KOPT-K1 (cell line): ENCODE measurements around the gene CST9L.

Experiments used
- H3K27ac ChIP-seq: fragments of 200-600 bp; sonication (generic); 2 replicates; pipeline ENCODE4 v1.5.1; 2016; ENCODE audit warnings: antibody characterized with exemption, mild to moderate bottlenecking, low read depth, low read length; ENCODE audit not compliant: poor library complexity, severe bottlenecking
- H3K36me3 ChIP-seq: fragments of 200-600 bp; sonication (generic); 2 replicates; pipeline ENCODE4 v1.5.1; 2017; ENCODE audit warnings: antibody characterized with exemption, mild to moderate bottlenecking, low read length, moderate library complexity; ENCODE audit not compliant: insufficient read depth
- H3K9me3 ChIP-seq: fragments of 200-600 bp; sonication (generic); 2 replicates; pipeline ENCODE4 v1.5.1; 2017; ENCODE audit warnings: antibody characterized with exemption, low read length, mild to moderate bottlenecking; ENCODE audit not compliant: insufficient read depth, poor library complexity, severe bottlenecking

CST9L gene

DNA sequence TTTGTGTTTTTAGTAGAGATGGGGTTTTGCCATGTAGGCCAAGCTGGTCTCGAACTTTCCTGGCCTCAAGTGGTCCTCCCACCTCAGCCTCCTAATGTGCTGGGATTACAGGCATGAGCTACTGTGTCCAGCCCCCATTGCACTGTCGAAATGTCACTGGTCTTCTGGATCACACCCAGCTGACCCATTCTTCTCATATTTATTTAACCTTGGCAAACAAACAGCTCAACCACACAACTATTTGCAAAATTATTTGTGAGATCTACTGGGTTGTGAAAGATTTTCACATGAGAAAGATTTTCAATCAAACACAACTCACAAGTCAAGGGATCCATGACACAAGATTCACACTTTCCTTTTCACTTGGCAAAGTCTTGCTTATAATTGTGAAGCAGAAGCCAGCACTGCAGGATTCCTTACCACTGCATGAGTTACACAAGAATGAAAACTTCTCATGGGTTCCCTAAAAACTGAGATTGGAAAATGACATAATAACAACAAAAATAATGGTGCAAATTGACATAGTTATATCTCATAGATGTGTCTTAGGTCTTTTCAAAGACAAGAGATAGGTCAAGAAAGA, 2.0 kb upstream of the CST9L start:
- Histone ChIP-seq H3K36me3 (no peaks in the 10 kb centered on the region), H3K9me3 (no peaks in the 10 kb centered on the region), H3K27ac (no peak overlapping the region)

GRCh38 chr20:23569570-23569969, 1.3 kb upstream of the CST9L start:
- H3K36me3 ChIP-seq: no peaks in the 10 kb centered on the region
- no peak overlapping the region for H3K27ac ChIP-seq
- H3K9me3 ChIP-seq: no peaks in the 10 kb centered on the region

GRCh38 chr20:23568971-23569330, 667 bp upstream of the CST9L start:
- no peaks in the 10 kb centered on the region for H3K9me3 ChIP-seq
- H3K36me3 ChIP-seq: no peaks in the 10 kb centered on the region
- no peak overlapping the region for H3K27ac ChIP-seq

DNA sequence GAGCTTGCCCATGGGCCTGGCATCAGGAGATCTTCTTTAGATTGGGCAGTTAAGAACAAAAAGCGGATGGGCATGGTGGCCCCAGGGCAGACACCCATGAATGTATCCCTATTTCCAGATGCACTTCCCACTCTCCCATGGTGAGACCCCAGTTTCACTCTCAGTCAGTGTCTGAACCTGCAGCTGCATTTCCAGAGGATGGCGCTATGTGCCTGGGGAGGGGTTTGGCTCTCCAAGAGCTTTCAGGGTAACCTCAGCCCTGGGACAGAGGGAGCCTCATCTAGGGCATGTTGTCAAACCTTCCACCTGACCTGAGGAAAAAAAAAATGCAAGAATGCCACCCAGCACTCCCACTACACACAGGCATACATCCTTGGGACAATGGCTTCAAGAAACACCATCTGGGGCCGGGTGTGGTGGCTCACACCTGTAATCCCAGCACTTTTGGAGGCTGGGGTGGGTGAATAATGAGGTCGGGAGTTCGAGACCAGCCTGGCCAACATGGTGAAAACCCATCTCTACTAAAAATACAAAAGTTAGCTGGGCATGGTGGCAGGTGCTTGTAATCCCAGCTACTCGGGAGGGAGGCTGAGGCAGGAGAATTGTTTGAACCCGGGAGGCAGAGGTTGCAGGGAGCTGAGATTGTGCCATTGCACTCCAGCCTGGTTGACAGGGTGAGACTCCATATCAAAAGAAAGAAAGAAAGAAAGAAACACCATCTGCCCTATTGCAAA, 1.9 kb downstream of the CST9L start:
- H3K27ac ChIP-seq: no peak overlapping the region
- no peaks in the 10 kb centered on the region for H3K36me3 ChIP-seq
- H3K9me3 ChIP-seq: peaks cover 9% of the 10 kb centered on the region

GRCh38 chr20:23565503-23566045, 2.7 kb downstream of the CST9L start:
- Histone ChIP-seq H3K36me3 (no peaks in the 10 kb centered on the region), H3K9me3 (peaks cover 12% of the 10 kb centered on the region), H3K27ac (no peak overlapping the region)

DNA sequence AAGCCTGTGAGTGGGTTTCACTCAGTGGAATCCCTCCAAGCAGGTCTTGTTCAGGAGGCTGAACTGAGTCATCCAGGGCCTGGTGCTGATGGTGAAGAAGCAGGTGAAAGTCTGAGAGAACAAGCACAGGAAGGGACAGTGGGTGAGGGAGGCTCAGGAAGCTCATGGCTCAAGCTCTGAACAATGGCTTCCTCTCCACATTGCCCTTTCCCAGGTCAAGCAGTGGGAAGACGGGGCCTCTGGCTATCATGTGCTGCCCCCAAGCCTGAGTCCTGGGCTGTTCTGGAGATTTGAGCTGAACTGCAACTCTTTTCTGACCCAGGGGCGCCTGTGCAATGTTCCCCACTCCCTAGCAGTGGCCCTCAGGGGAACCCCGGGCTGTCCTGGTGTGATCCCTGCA, 3.4 kb downstream of the CST9L start:
- Histone ChIP-seq H3K27ac (no peak overlapping the region), H3K9me3 (peaks cover 12% of the 10 kb centered on the region), H3K36me3 (no peaks in the 10 kb centered on the region)

GRCh38 chr20:23562721-23563342, 5.5 kb downstream of the CST9L start:
- H3K27ac ChIP-seq: no peak overlapping the region
- no peaks in the 10 kb centered on the region for H3K36me3 ChIP-seq
- H3K9me3 ChIP-seq: peaks cover 12% of the 10 kb centered on the region

DNA sequence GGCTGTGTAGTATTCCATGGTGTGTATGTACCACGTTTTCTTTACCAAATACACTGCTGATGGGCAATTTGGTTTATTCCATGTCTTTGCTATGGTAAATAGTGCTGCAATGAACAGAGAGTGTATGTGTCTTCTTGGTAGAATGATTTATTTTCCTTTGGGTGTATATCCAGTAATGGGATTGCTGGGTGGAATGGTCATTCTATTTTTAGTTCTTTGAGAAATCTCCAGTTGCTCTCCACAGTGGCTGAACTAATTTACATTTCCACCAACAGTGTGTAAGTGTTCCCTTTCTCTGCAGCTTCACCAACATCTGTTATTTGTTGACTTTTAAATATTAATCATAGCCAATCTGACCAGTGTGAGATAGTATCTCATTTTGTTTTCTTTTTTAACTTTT, 13.9 kb downstream of the CST9L start:
- Histone ChIP-seq H3K36me3 (no peaks in the 10 kb centered on the region), H3K27ac (no peak overlapping the region), H3K9me3 (no peaks in the 10 kb centered on the region)

GRCh38 chr20:23551786-23552185, 16.5 kb downstream of the CST9L start:
- H3K36me3 ChIP-seq: no peaks in the 10 kb centered on the region
- H3K27ac ChIP-seq: no peak overlapping the region
- H3K9me3 ChIP-seq: no peaks in the 10 kb centered on the region

DNA sequence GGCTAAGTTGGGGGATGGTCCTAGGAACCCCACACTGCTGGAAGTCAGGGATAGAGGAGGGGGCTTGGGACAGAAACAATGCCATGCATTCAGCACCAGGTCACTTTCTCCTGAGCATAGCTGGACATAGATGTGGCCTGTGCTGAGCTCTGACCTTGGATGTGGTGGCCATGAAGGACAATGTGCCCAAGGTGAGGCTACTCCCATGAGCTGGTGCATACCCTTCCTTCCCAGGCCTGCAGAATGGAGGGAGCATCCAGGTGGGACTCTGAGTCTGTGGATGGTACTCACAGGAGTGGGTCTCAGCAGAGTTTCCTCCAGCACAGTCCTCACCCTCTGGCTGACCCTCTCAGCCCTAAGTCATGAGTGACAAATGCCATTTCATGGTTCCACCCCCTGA, 16.9 kb downstream of the CST9L start:
- H3K36me3 ChIP-seq: no peaks in the 10 kb centered on the region

GRCh38 chr20:23550227-23550626, 18.1 kb downstream of the CST9L start:
- H3K36me3 ChIP-seq: no peaks in the 10 kb centered on the region
- H3K27ac ChIP-seq: no peak overlapping the region
- no peaks in the 10 kb centered on the region for H3K9me3 ChIP-seq

More for the DNA sequence above, 16.9 kb downstream of the CST9L start:
- H3K27ac ChIP-seq: no peak overlapping the region
- no peaks in the 10 kb centered on the region for H3K9me3 ChIP-seq

GRCh38 chr20:23548408-23548807, 19.9 kb downstream of the CST9L start:
- Histone ChIP-seq H3K9me3 (no peaks in the 10 kb centered on the region), H3K36me3 (no peaks in the 10 kb centered on the region), H3K27ac (no peak overlapping the region)

DNA sequence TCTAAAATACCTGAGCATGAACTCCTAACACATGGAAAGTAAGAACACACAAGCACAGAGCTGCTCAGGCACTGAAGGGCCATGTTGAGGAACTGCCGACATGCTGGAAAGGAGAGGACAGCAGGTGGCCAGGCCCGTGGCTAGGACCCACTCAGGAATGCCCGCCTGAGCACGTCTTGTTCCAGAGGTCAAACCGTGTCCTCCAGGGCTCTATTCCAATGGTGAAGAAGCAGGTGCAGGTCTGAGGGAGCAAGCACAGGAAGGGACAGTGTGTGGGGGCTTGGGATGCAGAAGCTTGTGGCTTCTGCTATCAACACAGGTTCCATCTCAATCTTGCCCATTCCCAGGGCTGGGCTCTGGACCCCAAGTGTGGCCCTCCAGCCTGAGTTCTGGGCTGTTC, 20.7 kb downstream of the CST9L start:
- H3K36me3 ChIP-seq: no peaks in the 10 kb centered on the region
- H3K27ac ChIP-seq: no peak overlapping the region
- no peaks in the 10 kb centered on the region for H3K9me3 ChIP-seq

GRCh38 chr20:23546435-23547144, 21.7 kb downstream of the CST9L start:
- no peak overlapping the region for H3K27ac ChIP-seq
- no peaks in the 10 kb centered on the region for H3K36me3 ChIP-seq
- no peaks in the 10 kb centered on the region for H3K9me3 ChIP-seq

- H3K36me3 ChIP-seq: no peaks in the 10 kb centered on the region
- no peaks in the 10 kb centered on the region for H3K9me3 ChIP-seq
- H3K27ac ChIP-seq: no peak overlapping the region
These were observed 24.2 kb downstream of the CST9L start for GRCh38 chr20:23544133-23544532.
